Upper lobe of left lung (tissue), 6 donors: Measurements from ENCODE around the gene NCK2. TPM values are rescaled to one million over a fixed set of nuclear protein-coding genes. Genes with fewer than 3 reads are reported as not detected.

Source experiments
- ATAC-seq, 2 donors: fragments of 200-7000 bp; cut with Tn5 transposase; one replicate each; pipeline ENCODE4 v1.9.1; 2022; ENCODE audit warnings: mild to moderate bottlenecking in 2 of 2, moderate library complexity in 2 of 2; ENCODE audit not compliant: low FRiP score in 2 of 2
- DNase-seq, 2 donors: peaks; one replicate each; pipeline ENCODE4 v3.0.0-alpha.2; 2019 to 2020
- H3K27ac ChIP-seq, 4 donors: fragments of 200-600 bp; sonication (generic); one replicate each; pipeline ENCODE4 v1.5.1; 2016 to 2019
- H3K27me3 ChIP-seq, 4 donors: fragments of 200-600 bp; sonication (generic); one replicate each; pipeline ENCODE4 v1.5.1; 2017 to 2019
- H3K36me3 ChIP-seq, 4 donors: fragments of 200-600 bp; sonication (generic); one replicate each; pipeline ENCODE4 v1.5.1; 2016 to 2019
- H3K4me1 ChIP-seq, 4 donors: fragments of 200-600 bp; sonication (generic); one replicate each; pipeline ENCODE4 v1.5.1; 2018 to 2019
- H3K4me3 ChIP-seq, 4 donors: fragments of 200-600 bp; sonication (generic); one replicate each; pipeline ENCODE4 v1.5.1; 2017 to 2019; ENCODE audit warnings: mild to moderate bottlenecking in 2 of 4, moderate library complexity in 1 of 4
- H3K9me3 ChIP-seq, 4 donors: fragments of 200-600 bp; sonication (generic); one replicate each; pipeline ENCODE4 v1.5.1; 2018 to 2019
- CTCF ChIP-seq, 6 experiments: fragments of 450-650 bp in 4 of 6; fragments of 200-600 bp in 2 of 6; sonication (generic) in 2 of 6; IDR thresholded peaks; one replicate each; pipeline ENCODE4 v1.5.1; 2016 to 2019; ENCODE audit warnings: antibody characterized with exemption in 6 of 6
- EP300 ChIP-seq, 4 donors: sonication (generic); formaldehyde crosslinking; IDR thresholded peaks; one replicate each; pipeline ENCODE4 v1.5.1; 2017; ENCODE audit warnings: antibody characterized with exemption in 4 of 4, control low read depth in 2 of 4
- POLR2A ChIP-seq, 4 donors: fragments of 450-650 bp; IDR thresholded peaks; one replicate each; pipeline ENCODE4 v1.5.1; 2016 to 2017; ENCODE audit warnings: antibody characterized with exemption in 4 of 4, mild to moderate bottlenecking in 2 of 4
- POLR2AphosphoS5 ChIP-seq, 2 donors: sonication (generic); formaldehyde crosslinking; IDR thresholded peaks; one replicate each; pipeline ENCODE4 v1.5.1; 2017; ENCODE audit warnings: antibody characterized with exemption in 2 of 2
- WGBS, 2 donors: methylation state at CpG; one replicate each; pipeline ENCODE4 v1.1.5; 2017 to 2018; 5-methylcytosine and 5-hydroxymethylcytosine counted together
- total RNA-seq, 6 donors: library from RNA; depleted of rRNA in 4 of 6; stranded (reverse); fragments of >200 nt in 4 of 6; gene quantifications; one replicate each; pipeline versions ENCODE4 v1.1.0 to v1.2.1, GENCODE V29; 2016 to 2021
- donor health status: DM: no; HTN: no; CAD: no; lungs with moderate emphysema.
- donor health status: DM: no; HTN: yes; CAD: no; lungs with severe emphysema.

The NCK2 gene
- total RNA-seq, 6 donors from 2014 or later = 29.3 to 48.6 (median 37.9) TPM

GRCh38 chr2:105786231-105787230 is 41.8 kb downstream of the NCK2 start:
- H3K4me1 ChIP-seq = peaks cover 27 to 55% (median 30%) of the 10 kb centered on the region in 4 donors
- H3K36me3 ChIP-seq = no peaks in the 10 kb centered on the region
- 77 to 86% methylated on average over 20 to 23 of the region's 23 CpGs for WGBS, 2 donors
- no peaks in the 10 kb centered on the region for H3K9me3 ChIP-seq
- no peak for TF ChIP-seq EP300 (IDR thresholded peaks at IDR 0.05)
- TF ChIP-seq POLR2AphosphoS5 (IDR thresholded peaks at IDR 0.05) = no peak
- TF ChIP-seq POLR2A (IDR thresholded peaks at IDR 0.05) = no peak
- TF ChIP-seq CTCF (IDR thresholded peaks at IDR 0.05) = no peak
- no peaks in the 10 kb centered on the region for H3K27me3 ChIP-seq
- H3K27ac ChIP-seq = peak overlapping the region in 3 of 4 donors; percentile 14 to 32 (median 21)
- H3K4me3 ChIP-seq = no peak overlapping the region
- no peak for ATAC-seq
- DNase-seq = peak in 1 of 2 donors; percentile 59

GRCh38 chr2:105787376-105788318 is 42.9 kb downstream of the NCK2 start:
- no peaks in the 10 kb centered on the region for H3K36me3 ChIP-seq
- no peak overlapping the region for H3K4me3 ChIP-seq
- WGBS, 2 donors = 83 to 93% methylated on average over 8 to 11 of the region's 11 CpGs
- H3K27ac ChIP-seq = peak overlapping the region in 1 of 4 donors; percentile 32
- H3K9me3 ChIP-seq = no peaks in the 10 kb centered on the region
- no peak for DNase-seq
- no peak for ATAC-seq
- H3K27me3 ChIP-seq = no peaks in the 10 kb centered on the region
- TF ChIP-seq POLR2A (IDR thresholded peaks at IDR 0.05) = no peak
- peak in 1 of 6 experiments; percentile 7 for TF ChIP-seq CTCF (IDR thresholded peaks at IDR 0.05)
- no peak for TF ChIP-seq EP300 (IDR thresholded peaks at IDR 0.05)
- TF ChIP-seq POLR2AphosphoS5 (IDR thresholded peaks at IDR 0.05) = no peak
- H3K4me1 ChIP-seq = peaks cover 24 to 52% (median 27%) of the 10 kb centered on the region in 4 donors

- TF ChIP-seq CTCF (IDR thresholded peaks at IDR 0.05) = no peak
- no peak for TF ChIP-seq POLR2AphosphoS5 (IDR thresholded peaks at IDR 0.05)
- no peak for TF ChIP-seq EP300 (IDR thresholded peaks at IDR 0.05)
- no peak for TF ChIP-seq POLR2A (IDR thresholded peaks at IDR 0.05)
- ATAC-seq = no peak
- 70 to 78% methylated on average over 12 of the region's 12 CpGs for WGBS, 2 donors
- no peaks in the 10 kb centered on the region for H3K27me3 ChIP-seq
- DNase-seq = no peak
- H3K4me3 ChIP-seq = no peak overlapping the region
- no peaks in the 10 kb centered on the region for H3K9me3 ChIP-seq
- H3K4me1 ChIP-seq = peaks cover 21 to 50% (median 27%) of the 10 kb centered on the region in 4 donors
- H3K27ac ChIP-seq = no peak overlapping the region
- no peaks in the 10 kb centered on the region for H3K36me3 ChIP-seq
Measured at GRCh38 chr2:105788670-105789290, 44.1 kb downstream of the NCK2 start.

- ATAC-seq = peak in 1 of 2 donors; percentile 66
- Histone ChIP-seq H3K27me3 (no peaks in the 10 kb centered on the region), H3K9me3 (no peaks in the 10 kb centered on the region), H3K27ac (peak overlapping the region in 2 of 4 donors; percentile 50 to 68), H3K4me1 (peaks cover 27 to 47% (median 29%) of the 10 kb centered on the region in 4 donors), H3K4me3 (no peak overlapping the region), H3K36me3 (no peaks in the 10 kb centered on the region)
- peak in 1 of 2 donors; percentile 49 for DNase-seq
- no peak for TF ChIP-seq CTCF (IDR thresholded peaks at IDR 0.05)
- no peak for TF ChIP-seq POLR2A (IDR thresholded peaks at IDR 0.05)
- TF ChIP-seq EP300 (IDR thresholded peaks at IDR 0.05) = no peak
- TF ChIP-seq POLR2AphosphoS5 (IDR thresholded peaks at IDR 0.05) = no peak
- WGBS, 2 donors = 42 to 48% methylated on average over 10 to 11 of the region's 11 CpGs
Measured at GRCh38 chr2:105789745-105790460, 45.2 kb downstream of the NCK2 start.
